Endodermal cell (in vitro differentiated cells): Measurements from ENCODE around the gene RPE65. TPM values are rescaled to one million over a fixed set of nuclear protein-coding genes. Genes with fewer than 3 reads are reported as not detected.
A peak's percentile ranks its signal among the peaks of the same experiment; 100 is the strongest.
"Not testable (repeated sequence)": the region's sequence is repeated elsewhere in the genome, so short reads cannot be mapped to it uniquely, and the experiment has no call there.

Source experiments
- DNase-seq: peaks from one replicate; pipeline ENCODE4 v3.0.0-alpha.2; 2017
- H3K27ac ChIP-seq: 2 replicates; pipeline ENCODE4 v1.5.1; 2013; ENCODE audit warnings: mild to moderate bottlenecking, low read depth, low read length, moderate library complexity
- H3K27me3 ChIP-seq: 2 replicates; pipeline ENCODE4 v1.6.1; 2013; ENCODE audit warnings: mild to moderate bottlenecking, low read length, moderate library complexity; ENCODE audit not compliant: insufficient read depth, control insufficient read depth, poor library complexity, severe bottlenecking
- H3K36me3 ChIP-seq: 2 replicates; pipeline ENCODE4 v1.7.0; 2013; ENCODE audit warnings: mild to moderate bottlenecking, low read length, moderate library complexity; ENCODE audit not compliant: control insufficient read depth, insufficient read depth
- H3K4me1 ChIP-seq: one replicate; pipeline ENCODE4 v1.7.0; 2013; ENCODE audit warnings: low read length; ENCODE audit not compliant: control insufficient read depth, insufficient read depth
- H3K4me3 ChIP-seq: 2 replicates; pipeline ENCODE4 v1.5.1; 2013; ENCODE audit warnings: mild to moderate bottlenecking, low read length, moderate library complexity
- H3K9ac ChIP-seq: 2 replicates; pipeline ENCODE4 v1.6.1; 2013; ENCODE audit warnings: mild to moderate bottlenecking, low read length, moderate library complexity; ENCODE audit not compliant: poor library complexity, severe bottlenecking; ENCODE audit errors: extremely low read depth
- H3K9me3 ChIP-seq: 2 replicates; pipeline ENCODE4 v1.6.1; 2013; ENCODE audit warnings: mild to moderate bottlenecking, low read length, moderate library complexity; ENCODE audit not compliant: control insufficient read depth
- H3K27ac Mint-ChIP-seq: 2 replicates; pipeline ENCODE4 v1.8.0; 2020; ENCODE audit warnings: mixed read lengths
- H3K27me3 Mint-ChIP-seq: 2 replicates; pipeline ENCODE4 v1.8.0; 2021; ENCODE audit warnings: mild to moderate bottlenecking, mixed read lengths; ENCODE audit not compliant: insufficient read depth
- H3K36me3 Mint-ChIP-seq: 2 replicates; pipeline ENCODE4 v1.8.0; 2020; ENCODE audit warnings: low read depth, mixed read lengths
- H3K4me1 Mint-ChIP-seq: 2 replicates; pipeline ENCODE4 v1.8.0; 2020; ENCODE audit warnings: mixed read lengths
- H3K4me3 Mint-ChIP-seq: 2 replicates; pipeline ENCODE4 v1.8.0; 2020; ENCODE audit warnings: mild to moderate bottlenecking, moderate library complexity, mixed read lengths
- H3K9me3 Mint-ChIP-seq: 2 replicates; pipeline ENCODE4 v1.8.0; 2020; ENCODE audit warnings: mild to moderate bottlenecking, mixed read lengths
- CTCF ChIP-seq: fragments of 200-600 bp; sonication (generic); conservative IDR thresholded peaks from 2 replicates; pipeline ENCODE4 v1.5.0; 2021; ENCODE audit warnings: antibody characterized with exemption, mild to moderate bottlenecking
- WGBS, 2 experiments: methylation state at CpG; one replicate each; pipeline versions ENCODE4 v1.1.5 to v1.1.7; 2013; ENCODE audit warnings: missing lambda C conversion rate in 2 of 2, mixed read lengths in 1 of 2; ENCODE audit not compliant: insufficient coverage in 1 of 2, insufficient read length in 1 of 2; 5-methylcytosine and 5-hydroxymethylcytosine counted together
- total RNA-seq, 2 donors: library from RNA; stranded (reverse); fragmentation: NEBNext Ultra II Directional in 1 of 2; extraction: Animal tissue kit (Norgen Biotek cat#: 25700) in 1 of 2; gene quantifications; 2 replicates in 1 of 2; 3 replicates in 1 of 2; pipeline ENCODE4 v1.2.1, GENCODE V29; 2021

RPE65 gene
- total RNA-seq, 2 donors from 2014 or later, result not detected

- H3K27ac Mint-ChIP-seq, result peak overlapping the region; percentile 93
- peak overlapping the region; percentile 85 for H3K4me3 Mint-ChIP-seq
- H3K4me3 ChIP-seq, result peak overlapping the region; percentile 89
- DNase-seq, result no peak
- peaks cover 3% of the 10 kb centered on the region for H3K4me1 ChIP-seq
- TF ChIP-seq CTCF, result no peak
- peaks cover 9% of the 10 kb centered on the region for H3K9me3 ChIP-seq
- peaks cover 13% of the 10 kb centered on the region for H3K4me1 Mint-ChIP-seq
- peak overlapping the region; percentile 95 for H3K9ac ChIP-seq
- H3K9me3 Mint-ChIP-seq, result no peaks in the 10 kb centered on the region
- H3K36me3 Mint-ChIP-seq, result peaks cover 12% of the 10 kb centered on the region
- no peaks in the 10 kb centered on the region for H3K27me3 Mint-ChIP-seq
- peak overlapping the region; percentile 74 for H3K27ac ChIP-seq
- peaks cover 8% of the 10 kb centered on the region for H3K36me3 ChIP-seq
- H3K27me3 ChIP-seq, result no peaks in the 10 kb centered on the region
- WGBS, 2 experiments, result 6 to 10% methylated on average over 19 to 21 of the region's 21 CpGs
Observed at GRCh38 chr1:68495968-68496679, 46.4 kb upstream of the RPE65 start.

- no peak for TF ChIP-seq CTCF
- Mint-ChIP-seq H3K27ac (no peak overlapping the region), H3K4me3 (peak overlapping the region; percentile 85), H3K4me1 (peaks cover 13% of the 10 kb centered on the region), H3K9me3 (no peaks in the 10 kb centered on the region), H3K27me3 (no peaks in the 10 kb centered on the region), H3K36me3 (peaks cover 17% of the 10 kb centered on the region)
- DNase-seq, result no peak
- H3K27me3 ChIP-seq, result no peaks in the 10 kb centered on the region
- H3K9ac ChIP-seq, result no peak overlapping the region
- H3K4me3 ChIP-seq, result peak overlapping the region; percentile 89
- WGBS, 2 experiments, result 60 to 86% methylated on average over 1 to 3 of the region's 3 CpGs
- H3K27ac ChIP-seq, result no peak overlapping the region
- peaks cover 3% of the 10 kb centered on the region for H3K4me1 ChIP-seq
- H3K9me3 ChIP-seq, result peaks cover 11% of the 10 kb centered on the region
- H3K36me3 ChIP-seq, result peaks cover 14% of the 10 kb centered on the region
Observed at GRCh38 chr1:68495532-68495931, 45.8 kb upstream of the RPE65 start.

- H3K9me3 Mint-ChIP-seq, result no peaks in the 10 kb centered on the region
- H3K36me3 Mint-ChIP-seq, result peaks cover 29% of the 10 kb centered on the region
- Histone ChIP-seq H3K9ac (no peak overlapping the region), H3K36me3 (peaks cover 32% of the 10 kb centered on the region), H3K4me3 (no peak overlapping the region), H3K27me3 (no peaks in the 10 kb centered on the region), H3K27ac (no peak overlapping the region), H3K9me3 (peaks cover 8% of the 10 kb centered on the region), H3K4me1 (peaks cover 3% of the 10 kb centered on the region)
- DNase-seq, result no peak
- H3K27ac Mint-ChIP-seq, result no peak overlapping the region
- no peak overlapping the region for H3K4me3 Mint-ChIP-seq
- 70 to 75% methylated on average over 2 of the region's 2 CpGs for WGBS, 2 experiments
- H3K4me1 Mint-ChIP-seq, result peaks cover 13% of the 10 kb centered on the region
- TF ChIP-seq CTCF, result no peak
- H3K27me3 Mint-ChIP-seq, result no peaks in the 10 kb centered on the region
Observed at GRCh38 chr1:68493193-68493592, 43.4 kb upstream of the RPE65 start.

- H3K4me1 Mint-ChIP-seq, H3K9me3 ChIP-seq, H3K9me3 Mint-ChIP-seq, DNase-seq, H3K4me1 ChIP-seq, H3K4me3 ChIP-seq, H3K27ac Mint-ChIP-seq, H3K9ac ChIP-seq, H3K27me3 ChIP-seq, H3K27me3 Mint-ChIP-seq, H3K4me3 Mint-ChIP-seq, H3K27ac ChIP-seq: not testable (repeated sequence)
- H3K36me3 Mint-ChIP-seq, result peaks cover 37% of the 10 kb centered on the region
- 96 to 100% methylated on average over 3 to 6 of the region's 6 CpGs for WGBS, 2 experiments
- peaks cover 42% of the 10 kb centered on the region for H3K36me3 ChIP-seq
Observed at GRCh38 chr1:68492255-68492654, 42.5 kb upstream of the RPE65 start.
